Upper lobe of left lung (tissue), 6 donors: ENCODE data around the gene LGALS3. TPM values are rescaled to one million over a fixed set of nuclear protein-coding genes. Genes with fewer than 3 reads are reported as not detected.
"Not testable (repeated sequence)": the region's sequence is repeated elsewhere in the genome, so short reads cannot be mapped to it uniquely, and the experiment has no call there.

Experiments
- ATAC-seq, 2 donors: fragments of 200-7000 bp; cut with Tn5 transposase; one replicate each; pipeline ENCODE4 v1.9.1; 2022; ENCODE audit warnings: mild to moderate bottlenecking in 2 of 2, moderate library complexity in 2 of 2; ENCODE audit not compliant: low FRiP score in 2 of 2
- DNase-seq, 2 donors: peaks; one replicate each; pipeline ENCODE4 v3.0.0-alpha.2; 2019 to 2020
- H3K27ac ChIP-seq, 4 donors: fragments of 200-600 bp; sonication (generic); one replicate each; pipeline ENCODE4 v1.5.1; 2016 to 2019
- H3K27me3 ChIP-seq, 4 donors: fragments of 200-600 bp; sonication (generic); one replicate each; pipeline ENCODE4 v1.5.1; 2017 to 2019
- H3K36me3 ChIP-seq, 4 donors: fragments of 200-600 bp; sonication (generic); one replicate each; pipeline ENCODE4 v1.5.1; 2016 to 2019
- H3K4me1 ChIP-seq, 4 donors: fragments of 200-600 bp; sonication (generic); one replicate each; pipeline ENCODE4 v1.5.1; 2018 to 2019
- H3K4me3 ChIP-seq, 4 donors: fragments of 200-600 bp; sonication (generic); one replicate each; pipeline ENCODE4 v1.5.1; 2017 to 2019; ENCODE audit warnings: mild to moderate bottlenecking in 2 of 4, moderate library complexity in 1 of 4
- H3K9me3 ChIP-seq, 4 donors: fragments of 200-600 bp; sonication (generic); one replicate each; pipeline ENCODE4 v1.5.1; 2018 to 2019
- EP300 ChIP-seq, 4 donors: sonication (generic); formaldehyde crosslinking; IDR thresholded peaks; one replicate each; pipeline ENCODE4 v1.5.1; 2017; ENCODE audit warnings: antibody characterized with exemption in 4 of 4, control low read depth in 2 of 4
- POLR2A ChIP-seq, 4 donors: fragments of 450-650 bp; IDR thresholded peaks; one replicate each; pipeline ENCODE4 v1.5.1; 2016 to 2017; ENCODE audit warnings: antibody characterized with exemption in 4 of 4, mild to moderate bottlenecking in 2 of 4
- POLR2AphosphoS5 ChIP-seq, 2 donors: sonication (generic); formaldehyde crosslinking; IDR thresholded peaks; one replicate each; pipeline ENCODE4 v1.5.1; 2017; ENCODE audit warnings: antibody characterized with exemption in 2 of 2
- WGBS, 2 donors: methylation state at CpG; one replicate each; pipeline ENCODE4 v1.1.5; 2017 to 2018; 5-methylcytosine and 5-hydroxymethylcytosine counted together
- total RNA-seq, 6 donors: library from RNA; depleted of rRNA in 4 of 6; stranded (reverse); fragments of >200 nt in 4 of 6; gene quantifications; one replicate each; pipeline versions ENCODE4 v1.1.0 to v1.2.1, GENCODE V29; 2016 to 2021
- TF ChIP-seq, protein P1 (sequence below), 6 experiments: fragments of 450-650 bp in 4 of 6; fragments of 200-600 bp in 2 of 6; sonication (generic) in 2 of 6; IDR thresholded peaks; one replicate each; pipeline ENCODE4 v1.5.1; 2016 to 2019; ENCODE audit warnings: antibody characterized with exemption in 6 of 6
- donor health status: DM: no; HTN: no; CAD: no; lungs with moderate emphysema.
- donor health status: DM: no; HTN: yes; CAD: no; lungs with severe emphysema.

LGALS3 gene
- 100 to 1,000 TPM; 205 to 710 (median 440) TPM for total RNA-seq

DNA sequence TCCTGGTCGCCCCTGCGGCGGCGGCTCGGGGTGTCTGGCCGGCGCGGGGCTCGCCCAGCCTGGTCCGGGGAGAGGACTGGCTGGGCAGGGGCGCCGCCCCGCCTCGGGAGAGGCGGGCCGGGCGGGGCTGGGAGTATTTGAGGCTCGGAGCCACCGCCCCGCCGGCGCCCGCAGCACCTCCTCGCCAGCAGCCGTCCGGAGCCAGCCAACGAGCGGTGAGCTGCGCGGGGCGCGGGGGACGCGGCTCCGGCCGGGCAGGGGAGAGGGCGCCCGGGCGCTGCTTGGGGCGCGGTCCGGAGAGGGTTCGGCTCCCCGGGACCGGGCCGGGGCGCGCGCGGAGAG, at the start of gene LGALS3:
Gene LGALS3 (plus strand): TSS at position 167 of the 342 bp plus-strand sequence. CDS start 8,122 bp downstream, outside the sequence.
- Histone ChIP-seq H3K36me3 (no peaks in the 10 kb centered on the region), H3K27me3 (no peaks in the 10 kb centered on the region), H3K4me1 (peaks cover 38 to 74% (median 50%) of the 10 kb centered on the region in 4 donors), H3K27ac (peak within 1 kb of the TSS; percentile 91 to 98 (median 97)), H3K9me3 (no peaks in the 10 kb centered on the region), H3K4me3 (peak within 1 kb of the TSS; percentile 31 to 86 (median 74))
- TF ChIP-seq EP300 (IDR thresholded peaks at IDR 0.05), result no peak
- peak in 3 of 4 donors; percentile 84 to 97 (median 95) for TF ChIP-seq POLR2A (IDR thresholded peaks at IDR 0.05)
- peak; percentile 65 to 89 for TF ChIP-seq POLR2AphosphoS5 (IDR thresholded peaks at IDR 0.05)
- TF ChIP-seq, protein P1, sequence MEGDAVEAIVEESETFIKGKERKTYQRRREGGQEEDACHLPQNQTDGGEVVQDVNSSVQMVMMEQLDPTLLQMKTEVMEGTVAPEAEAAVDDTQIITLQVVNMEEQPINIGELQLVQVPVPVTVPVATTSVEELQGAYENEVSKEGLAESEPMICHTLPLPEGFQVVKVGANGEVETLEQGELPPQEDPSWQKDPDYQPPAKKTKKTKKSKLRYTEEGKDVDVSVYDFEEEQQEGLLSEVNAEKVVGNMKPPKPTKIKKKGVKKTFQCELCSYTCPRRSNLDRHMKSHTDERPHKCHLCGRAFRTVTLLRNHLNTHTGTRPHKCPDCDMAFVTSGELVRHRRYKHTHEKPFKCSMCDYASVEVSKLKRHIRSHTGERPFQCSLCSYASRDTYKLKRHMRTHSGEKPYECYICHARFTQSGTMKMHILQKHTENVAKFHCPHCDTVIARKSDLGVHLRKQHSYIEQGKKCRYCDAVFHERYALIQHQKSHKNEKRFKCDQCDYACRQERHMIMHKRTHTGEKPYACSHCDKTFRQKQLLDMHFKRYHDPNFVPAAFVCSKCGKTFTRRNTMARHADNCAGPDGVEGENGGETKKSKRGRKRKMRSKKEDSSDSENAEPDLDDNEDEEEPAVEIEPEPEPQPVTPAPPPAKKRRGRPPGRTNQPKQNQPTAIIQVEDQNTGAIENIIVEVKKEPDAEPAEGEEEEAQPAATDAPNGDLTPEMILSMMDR (IDR thresholded peaks at IDR 0.05), result no peak
- DNase-seq, result peak; percentile 90 to 96
- WGBS, 2 donors, result no CpG with 5 or more reads among the region's 50 CpGs
- peak; percentile 88 to 94 for ATAC-seq

- H3K9me3 ChIP-seq, H3K27ac ChIP-seq, H3K27me3 ChIP-seq, ATAC-seq, H3K4me1 ChIP-seq, H3K4me3 ChIP-seq, DNase-seq, H3K36me3 ChIP-seq: not testable (repeated sequence)
- WGBS, 2 donors, result 75 to 78% methylated on average over 6 of the region's 6 CpGs
These were observed 49.1 kb upstream of the LGALS3 start for GRCh38 chr14:55079961-55080360.

DNA sequence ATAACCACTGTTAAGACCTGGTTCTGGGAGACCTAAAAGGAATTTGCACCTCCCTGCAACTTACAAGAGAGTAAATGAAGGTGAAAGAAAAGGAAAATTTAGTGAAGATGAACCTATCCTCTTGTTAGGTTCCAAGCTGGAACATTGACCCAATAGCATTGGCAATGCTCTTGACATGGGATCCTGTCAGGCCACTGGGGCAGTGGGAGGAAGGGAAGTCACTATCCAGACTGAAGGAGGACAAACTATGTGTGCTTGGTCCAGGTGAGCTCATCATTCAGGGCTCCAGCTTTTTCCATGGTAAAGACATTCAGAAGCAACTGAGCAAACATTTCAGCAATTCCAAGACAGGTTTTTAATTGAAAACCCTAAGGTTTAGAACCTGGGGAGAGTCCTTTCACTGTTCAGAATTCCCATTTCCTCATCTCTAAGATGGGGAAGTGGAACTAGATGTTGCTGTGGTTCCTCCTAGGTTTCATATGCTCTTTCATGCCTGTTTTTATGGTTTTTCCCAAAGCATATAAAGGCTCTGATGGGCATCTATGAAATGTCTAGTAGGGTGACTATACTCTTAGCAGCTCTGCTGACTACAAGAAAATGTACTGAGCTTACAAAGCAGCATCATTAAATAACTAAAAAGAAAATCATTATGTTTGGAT, 44.5 kb upstream of the LGALS3 start:
- ATAC-seq (no peak), DNase-seq (no peak)
- Histone ChIP-seq H3K36me3 (no peaks in the 10 kb centered on the region), H3K4me1 (peaks cover 0 to 3% (median 1%) of the 10 kb centered on the region in 4 donors), H3K27me3 (no peaks in the 10 kb centered on the region), H3K9me3 (no peaks in the 10 kb centered on the region), H3K27ac (no peak overlapping the region), H3K4me3 (no peak overlapping the region)
- no peak for TF ChIP-seq EP300 (IDR thresholded peaks at IDR 0.05)
- TF ChIP-seq, protein P1 (IDR thresholded peaks at IDR 0.05), result no peak
- TF ChIP-seq POLR2A (IDR thresholded peaks at IDR 0.05), result no peak
- no peak for TF ChIP-seq POLR2AphosphoS5 (IDR thresholded peaks at IDR 0.05)

DNA sequence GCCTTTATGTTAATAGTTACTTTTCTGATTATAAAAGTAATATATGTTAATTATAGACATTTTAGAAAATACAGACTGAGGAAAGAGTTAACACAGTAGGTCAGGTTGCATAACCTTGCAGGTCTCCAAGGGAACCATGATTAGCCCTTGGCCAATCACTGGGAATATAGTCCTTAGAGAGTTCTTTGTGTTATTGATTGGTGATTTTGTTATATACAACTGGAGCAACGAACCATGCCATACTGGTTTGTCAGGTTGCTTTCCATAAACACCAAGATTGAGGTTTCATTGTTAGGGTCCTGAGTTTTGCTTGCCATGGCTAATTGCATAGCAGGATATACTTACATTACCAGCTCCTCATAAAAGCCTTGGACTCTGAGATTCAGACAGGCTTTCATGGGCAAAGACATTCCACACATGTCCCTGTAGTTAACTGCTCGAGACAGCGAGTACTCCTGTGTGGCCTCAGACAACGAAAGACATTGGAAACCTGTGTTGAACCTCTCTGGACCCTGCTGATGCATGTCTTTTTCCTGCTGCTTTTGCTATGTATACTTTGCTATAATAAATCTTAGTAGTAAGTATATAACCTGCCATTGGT, 43.9 kb upstream of the LGALS3 start:
- WGBS, 2 donors, result 74 to 80% methylated on average over 4 of the region's 4 CpGs
- ATAC-seq (no peak), DNase-seq (no peak)
- no peaks in the 10 kb centered on the region for H3K27me3 ChIP-seq
- H3K4me1 ChIP-seq, result peaks cover 0 to 9% (median 3%) of the 10 kb centered on the region in 4 donors
- TF ChIP-seq POLR2A (IDR thresholded peaks at IDR 0.05) (no peak), POLR2AphosphoS5 (IDR thresholded peaks at IDR 0.05) (no peak), EP300 (IDR thresholded peaks at IDR 0.05) (no peak)
- TF ChIP-seq, protein P1 (IDR thresholded peaks at IDR 0.05), result no peak
- H3K27ac ChIP-seq, result no peak overlapping the region
- no peaks in the 10 kb centered on the region for H3K36me3 ChIP-seq
- H3K4me3 ChIP-seq, result no peak overlapping the region
- H3K9me3 ChIP-seq, result no peaks in the 10 kb centered on the region

DNA sequence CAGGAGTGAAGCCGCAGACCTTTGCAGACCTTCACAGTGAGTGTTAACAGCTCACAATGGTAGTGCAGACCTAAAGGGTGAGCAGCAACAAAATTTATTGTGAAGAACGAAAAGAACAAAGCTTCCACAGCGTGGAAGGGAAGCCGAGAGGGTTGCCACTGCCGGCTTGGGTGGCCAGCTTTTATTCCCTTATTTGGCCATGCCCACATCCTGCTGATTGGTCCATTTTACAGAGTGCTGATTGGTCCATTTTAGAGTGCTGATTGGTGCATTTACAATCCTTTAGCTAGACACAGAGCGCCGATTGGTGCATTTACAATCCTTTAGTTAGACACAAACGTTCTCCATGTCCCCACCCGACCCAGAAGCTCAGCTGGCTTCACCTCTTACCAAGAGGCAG, 42.1 kb upstream of the LGALS3 start:
- DNase-seq, result no peak
- Histone ChIP-seq H3K27ac (no peak overlapping the region), H3K9me3 (no peaks in the 10 kb centered on the region), H3K4me3 (no peak overlapping the region), H3K4me1 (peaks cover 0 to 11% (median 3%) of the 10 kb centered on the region in 4 donors), H3K27me3 (no peaks in the 10 kb centered on the region), H3K36me3 (no peaks in the 10 kb centered on the region)
- WGBS, 2 donors, result 91 to 92% methylated on average over 9 of the region's 9 CpGs
- no peak for ATAC-seq
- TF ChIP-seq POLR2A (IDR thresholded peaks at IDR 0.05) (no peak), POLR2AphosphoS5 (IDR thresholded peaks at IDR 0.05) (no peak), EP300 (IDR thresholded peaks at IDR 0.05) (no peak)
- TF ChIP-seq, protein P1 (IDR thresholded peaks at IDR 0.05), result no peak
